Erythroblast (primary cell): ENCODE measurements around the gene SNCA.

Experiments used
- GATA1 ChIP-seq: IDR thresholded peaks from 2 replicates; pipeline ENCODE4 v1.6.1; 2011; ENCODE audit warnings: low read depth, mild to moderate bottlenecking, control low read depth, low read length, moderate library complexity
- POLR2A ChIP-seq: IDR thresholded peaks from 2 replicates; pipeline ENCODE4 v1.6.1; 2011; ENCODE audit warnings: mild to moderate bottlenecking, low read length

DNA sequence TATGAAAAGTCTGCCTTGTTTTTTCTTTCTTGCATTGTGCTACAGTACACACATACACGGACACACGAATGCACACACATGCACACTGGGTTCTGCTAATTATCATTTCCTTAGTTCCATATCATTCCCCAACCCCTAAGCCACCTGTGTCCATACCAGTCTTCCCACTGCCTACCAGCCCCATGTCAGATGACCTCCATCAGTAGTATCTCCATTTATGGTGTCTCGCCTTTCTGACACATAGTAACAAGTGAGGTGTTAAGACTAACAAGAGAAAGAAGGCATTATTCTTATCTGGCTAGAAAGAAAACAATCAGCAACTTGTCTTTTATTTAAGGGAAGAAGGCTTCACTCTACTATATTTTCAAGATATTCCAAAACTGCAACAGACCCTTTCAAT, 67.1 kb downstream of the SNCA start:
- TF ChIP-seq POLR2A: no peak
- no peak for TF ChIP-seq GATA1
